Trophoblast cell (in vitro differentiated cells and primary cell): ENCODE results near the gene CPNE9.

ENCODE experiments used
- DNase-seq, 2 donors: peaks; one replicate each; pipeline ENCODE4 v3.0.0-alpha.2; 2016
- H2AFZ ChIP-seq: 2 replicates; pipeline ENCODE4 v1.6.1; 2013; ENCODE audit warnings: low read length, moderate library complexity, mild to moderate bottlenecking; ENCODE audit not compliant: insufficient read depth, poor library complexity
- H2AK5ac ChIP-seq: 2 replicates; pipeline ENCODE4 v1.6.1; 2013; ENCODE audit warnings: mild to moderate bottlenecking, low read length
- H2BK120ac ChIP-seq: 2 replicates; pipeline ENCODE4 v1.6.1; 2013; ENCODE audit warnings: low read length, mild to moderate bottlenecking, moderate library complexity; ENCODE audit not compliant: insufficient read depth, poor library complexity
- H2BK12ac ChIP-seq: 2 replicates; pipeline ENCODE4 v1.6.1; 2013; ENCODE audit warnings: mild to moderate bottlenecking, low read length, moderate library complexity
- H2BK5ac ChIP-seq: 2 replicates; pipeline ENCODE4 v1.6.1; 2013; ENCODE audit warnings: low read length, low read depth, moderate library complexity, mild to moderate bottlenecking; ENCODE audit not compliant: poor library complexity
- H3K14ac ChIP-seq: 2 replicates; pipeline ENCODE4 v1.6.1; 2013; ENCODE audit warnings: mild to moderate bottlenecking, low read length
- H3K18ac ChIP-seq: 2 replicates; pipeline ENCODE4 v1.6.1; 2013; ENCODE audit warnings: mild to moderate bottlenecking, low read length
- H3K23ac ChIP-seq: 2 replicates; pipeline ENCODE4 v1.6.1; 2013; ENCODE audit warnings: low read length
- H3K27ac ChIP-seq: 2 replicates; pipeline ENCODE4 v1.5.1; 2013; ENCODE audit warnings: low read depth, mild to moderate bottlenecking, inconsistent platforms, low read length, moderate library complexity
- H3K27me3 ChIP-seq: 2 replicates; pipeline ENCODE4 v1.6.1; 2013; ENCODE audit warnings: inconsistent platforms, mild to moderate bottlenecking, low read length, moderate library complexity; ENCODE audit not compliant: insufficient read depth
- H3K36me3 ChIP-seq, 2 experiments: 1 replicate in 1 of 2; 2 replicates in 1 of 2; pipeline ENCODE4 v1.6.1; 2013; ENCODE audit warnings: low read length in 2 of 2, mild to moderate bottlenecking in 2 of 2, moderate library complexity in 1 of 2; ENCODE audit not compliant: insufficient read depth in 2 of 2, control insufficient read depth in 1 of 2
- H3K4ac ChIP-seq: 2 replicates; pipeline ENCODE4 v1.6.1; 2013; ENCODE audit warnings: low read depth, mild to moderate bottlenecking, low read length, moderate library complexity
- H3K4me1 ChIP-seq, 2 experiments: 1 replicate in 1 of 2; 2 replicates in 1 of 2; pipeline ENCODE4 v1.6.1; 2013; ENCODE audit warnings: low read length in 2 of 2, mild to moderate bottlenecking in 2 of 2, moderate library complexity in 1 of 2; ENCODE audit not compliant: insufficient read depth in 2 of 2, control insufficient read depth in 1 of 2
- H3K4me2 ChIP-seq: 2 replicates; pipeline ENCODE4 v1.6.1; 2013; ENCODE audit warnings: inconsistent platforms, mild to moderate bottlenecking, low read length, moderate library complexity
- H3K4me3 ChIP-seq: 2 replicates; pipeline ENCODE4 v1.5.1; 2013; ENCODE audit warnings: mild to moderate bottlenecking, low read depth, low read length, inconsistent platforms
- H3K79me1 ChIP-seq: one replicate; pipeline ENCODE4 v1.6.1; 2013; ENCODE audit warnings: low read length
- H3K79me2 ChIP-seq: 2 replicates; pipeline ENCODE4 v1.6.1; 2013; ENCODE audit warnings: low read length, mild to moderate bottlenecking; ENCODE audit not compliant: control insufficient read depth, insufficient read depth, poor library complexity
- H3K9ac ChIP-seq: 2 replicates; pipeline ENCODE4 v1.6.1; 2013; ENCODE audit warnings: mild to moderate bottlenecking, low read length
- H3K9me3 ChIP-seq: 2 replicates; pipeline ENCODE4 v1.6.1; 2013; ENCODE audit warnings: low read depth, mild to moderate bottlenecking, control low read depth, inconsistent platforms, low read length; ENCODE audit not compliant: insufficient read depth
- H4K12ac ChIP-seq: 2 replicates; pipeline ENCODE4 v1.6.1; 2013; ENCODE audit warnings: low read depth, mild to moderate bottlenecking, low read length, moderate library complexity
- H4K8ac ChIP-seq: 2 replicates; pipeline ENCODE4 v1.6.1; 2013; ENCODE audit warnings: low read depth, mild to moderate bottlenecking, low read length, moderate library complexity
- H4K91ac ChIP-seq: one replicate; pipeline ENCODE4 v1.6.1; 2013; ENCODE audit warnings: low read depth, mild to moderate bottlenecking, low read length, moderate library complexity
- WGBS: extraction: QIAGEN DNeasy Blood & Tissue Kit; methylation state at CpG from one replicate; pipeline ENCODE4 v1.1.7; 2013; ENCODE audit warnings: missing lambda C conversion rate; ENCODE audit not compliant: insufficient read length, insufficient coverage; ENCODE audit errors: extremely low coverage; 5-methylcytosine and 5-hydroxymethylcytosine counted together

The CPNE9 gene

GRCh38 chr3:9760779-9761505 is 57.3 kb downstream of the CPNE9 start:
- H3K79me2 ChIP-seq, result no peaks in the 10 kb centered on the region
- H2BK5ac ChIP-seq, result no peak overlapping the region
- H4K8ac ChIP-seq, result no peak overlapping the region
- H3K4me2 ChIP-seq, result no peak overlapping the region
- no peak overlapping the region for H3K4ac ChIP-seq
- H3K9ac ChIP-seq, result no peak overlapping the region
- H2AK5ac ChIP-seq, result no peak overlapping the region
- H4K91ac ChIP-seq, result no peak overlapping the region
- no peak overlapping the region for H3K27ac ChIP-seq
- no peak overlapping the region for H4K12ac ChIP-seq
- no peaks in the 10 kb centered on the region for H3K9me3 ChIP-seq
- H3K27me3 ChIP-seq, result no peaks in the 10 kb centered on the region
- no peak overlapping the region for H3K18ac ChIP-seq
- H3K14ac ChIP-seq, result no peak overlapping the region
- H3K36me3 ChIP-seq, result peaks cover 18 to 23% of the 10 kb centered on the region in 2 experiments
- H2AFZ ChIP-seq, result no peak overlapping the region
- no peak overlapping the region for H3K4me3 ChIP-seq
- no peak for DNase-seq
- WGBS, result no CpG with 5 or more reads among the region's 10 CpGs
- H3K79me1 ChIP-seq, result no peaks in the 10 kb centered on the region
- H3K4me1 ChIP-seq, result no peaks in the 10 kb centered on the region
- no peak overlapping the region for H3K23ac ChIP-seq
- H2BK120ac ChIP-seq, result no peak overlapping the region
- H2BK12ac ChIP-seq, result no peak overlapping the region

GRCh38 chr3:9761919-9762318 is 58.3 kb downstream of the CPNE9 start:
- no peak overlapping the region for H3K18ac ChIP-seq
- H3K36me3 ChIP-seq, result peaks cover 12 to 14% of the 10 kb centered on the region in 2 experiments
- no peak overlapping the region for H2BK120ac ChIP-seq
- no peak overlapping the region for H4K8ac ChIP-seq
- H4K12ac ChIP-seq, result no peak overlapping the region
- H2AK5ac ChIP-seq, result no peak overlapping the region
- no peak overlapping the region for H3K9ac ChIP-seq
- no peaks in the 10 kb centered on the region for H3K79me2 ChIP-seq
- no peak overlapping the region for H3K4ac ChIP-seq
- H3K27ac ChIP-seq, result no peak overlapping the region
- no peaks in the 10 kb centered on the region for H3K27me3 ChIP-seq
- no peaks in the 10 kb centered on the region for H3K4me1 ChIP-seq
- no peaks in the 10 kb centered on the region for H3K9me3 ChIP-seq
- H2BK12ac ChIP-seq, result no peak overlapping the region
- H3K14ac ChIP-seq, result no peak overlapping the region
- H2AFZ ChIP-seq, result no peak overlapping the region
- no peak overlapping the region for H4K91ac ChIP-seq
- H2BK5ac ChIP-seq, result no peak overlapping the region
- no CpG with 5 or more reads among the region's 5 CpGs for WGBS
- H3K23ac ChIP-seq, result no peak overlapping the region
- no peak for DNase-seq
- H3K4me3 ChIP-seq, result no peak overlapping the region
- no peak overlapping the region for H3K4me2 ChIP-seq
- H3K79me1 ChIP-seq, result no peaks in the 10 kb centered on the region

GRCh38 chr3:9762871-9763270 is 59.2 kb downstream of the CPNE9 start:
- Histone ChIP-seq H4K91ac (no peak overlapping the region), H3K4me1 (no peaks in the 10 kb centered on the region), H4K12ac (no peak overlapping the region), H3K23ac (no peak overlapping the region), H3K27ac (no peak overlapping the region), H4K8ac (no peak overlapping the region), H2BK5ac (no peak overlapping the region), H3K9me3 (no peaks in the 10 kb centered on the region), H3K14ac (no peak overlapping the region), H2BK12ac (no peak overlapping the region), H2AK5ac (no peak overlapping the region), H3K4ac (no peak overlapping the region), H3K79me1 (no peaks in the 10 kb centered on the region), H3K9ac (no peak overlapping the region), H3K36me3 (peaks cover 5 to 7% of the 10 kb centered on the region in 2 experiments), H2AFZ (no peak overlapping the region), H3K27me3 (no peaks in the 10 kb centered on the region), H3K79me2 (no peaks in the 10 kb centered on the region), H3K4me2 (no peak overlapping the region), H3K4me3 (no peak overlapping the region), H2BK120ac (no peak overlapping the region), H3K18ac (no peak overlapping the region)
- no CpG with 5 or more reads among the region's 8 CpGs for WGBS
- DNase-seq, result no peak

DNA sequence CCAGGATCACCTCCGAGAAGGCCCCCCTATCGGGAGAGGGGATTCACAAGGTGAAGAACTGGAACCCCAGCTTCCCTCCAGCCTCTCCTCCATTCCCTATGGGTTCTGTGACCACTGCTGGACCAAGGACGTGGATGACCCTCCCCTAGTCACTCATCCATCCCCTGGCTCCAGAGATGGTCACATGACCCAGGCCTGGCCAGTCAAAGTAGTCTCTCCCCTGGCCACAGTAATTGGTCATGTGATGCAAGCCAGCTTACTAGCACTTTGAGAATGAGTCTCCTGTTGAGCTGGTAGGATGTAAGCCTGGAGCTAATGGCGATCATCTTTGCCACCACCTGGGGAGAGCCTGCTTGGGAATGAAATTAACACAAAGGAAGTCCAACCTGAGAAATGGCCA is 62.2 kb downstream of the CPNE9 start:
- Histone ChIP-seq H3K79me1 (peaks cover 7% of the 10 kb centered on the region), H3K27me3 (no peaks in the 10 kb centered on the region), H2BK120ac (no peak overlapping the region), H2BK5ac (no peak overlapping the region), H3K23ac (no peak overlapping the region), H3K36me3 (no peaks in the 10 kb centered on the region), H4K12ac (no peak overlapping the region), H3K4me2 (no peak overlapping the region), H4K8ac (no peak overlapping the region), H2AFZ (no peak overlapping the region), H3K9ac (no peak overlapping the region), H3K27ac (no peak overlapping the region), H3K9me3 (no peaks in the 10 kb centered on the region), H3K4me3 (no peak overlapping the region), H3K79me2 (no peaks in the 10 kb centered on the region), H4K91ac (no peak overlapping the region), H3K14ac (no peak overlapping the region), H3K4me1 (peaks cover 7 to 12% of the 10 kb centered on the region in 2 experiments), H3K18ac (no peak overlapping the region), H2BK12ac (no peak overlapping the region), H3K4ac (no peak overlapping the region), H2AK5ac (no peak overlapping the region)
- no CpG with 5 or more reads among the region's 4 CpGs for WGBS
- DNase-seq, result no peak
